Measurements from ENCODE around the gene YBX1. TPM values are rescaled to one million over a fixed set of nuclear protein-coding genes. Genes with fewer than 3 reads are reported as not detected.
A peak's percentile ranks its signal among the peaks of the same experiment; 100 is the strongest.
"Not testable (repeated sequence)": the region's sequence is repeated elsewhere in the genome, so short reads cannot be mapped to it uniquely, and the experiment has no call there.

YBX1 gene
- total RNA-seq, 1 experiment from 2014 or later: 1,259 TPM

GRCh38 chr1:42680055-42680454, 2.2 kb upstream of the YBX1 start:
- no TSS peak for BruUV-seq (replicated peaks)
- no peak for DNase-seq
- ChIA-PET POLR2A (ENCODE audit: unreplicated experiment) (no interaction called here), CTCF (no interaction called here)
- peaks cover 19% of the 10 kb centered on the region for H4K20me1 ChIP-seq (ENCODE audit: low read length)
- TF ChIP-seq EZH2 (IDR thresholded peaks at IDR 0.05; ENCODE audit: low read length, unreplicated experiment) (no peak), EZH2phosphoT487 (IDR thresholded peaks at IDR 0.05; ENCODE audit: borderline replicate concordance, low read length) (no peak)
- TF ChIP-seq, protein P1, sequence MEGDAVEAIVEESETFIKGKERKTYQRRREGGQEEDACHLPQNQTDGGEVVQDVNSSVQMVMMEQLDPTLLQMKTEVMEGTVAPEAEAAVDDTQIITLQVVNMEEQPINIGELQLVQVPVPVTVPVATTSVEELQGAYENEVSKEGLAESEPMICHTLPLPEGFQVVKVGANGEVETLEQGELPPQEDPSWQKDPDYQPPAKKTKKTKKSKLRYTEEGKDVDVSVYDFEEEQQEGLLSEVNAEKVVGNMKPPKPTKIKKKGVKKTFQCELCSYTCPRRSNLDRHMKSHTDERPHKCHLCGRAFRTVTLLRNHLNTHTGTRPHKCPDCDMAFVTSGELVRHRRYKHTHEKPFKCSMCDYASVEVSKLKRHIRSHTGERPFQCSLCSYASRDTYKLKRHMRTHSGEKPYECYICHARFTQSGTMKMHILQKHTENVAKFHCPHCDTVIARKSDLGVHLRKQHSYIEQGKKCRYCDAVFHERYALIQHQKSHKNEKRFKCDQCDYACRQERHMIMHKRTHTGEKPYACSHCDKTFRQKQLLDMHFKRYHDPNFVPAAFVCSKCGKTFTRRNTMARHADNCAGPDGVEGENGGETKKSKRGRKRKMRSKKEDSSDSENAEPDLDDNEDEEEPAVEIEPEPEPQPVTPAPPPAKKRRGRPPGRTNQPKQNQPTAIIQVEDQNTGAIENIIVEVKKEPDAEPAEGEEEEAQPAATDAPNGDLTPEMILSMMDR (conservative IDR thresholded peaks at IDR 0.05; ENCODE audit: low read depth, low read length): no peak
- no peak overlapping the region for H3K27ac ChIP-seq (ENCODE audit: low read length)
- no peaks in the 10 kb centered on the region for H3F3A ChIP-seq (ENCODE audit: low read length, unreplicated experiment)
- H3K4me2 ChIP-seq (ENCODE audit: low read length): peak overlapping the region; percentile 88
- H3K36me3 ChIP-seq (ENCODE audit: low read depth, low read length): peaks cover 25% of the 10 kb centered on the region
- H3K9me3 ChIP-seq (ENCODE audit: low read length): no peaks in the 10 kb centered on the region
- peak overlapping the region; percentile 79; the same call in 1 of the 2 replicates for H3K4me3 ChIP-seq (ENCODE audit: low read length)
- no peak overlapping the region for H3K9ac ChIP-seq (ENCODE audit: low read length)
- no peaks in the 10 kb centered on the region for H3K27me3 ChIP-seq (ENCODE audit: low read length)
- H3K4me1 ChIP-seq (ENCODE audit: insufficient read depth, low read length): peaks cover 19% of the 10 kb centered on the region
- no peak overlapping the region for H2AFZ ChIP-seq (ENCODE audit: low read length)
- ATAC-seq: no peak
- intact Hi-C loops (cut with micrococcal nuclease): loop anchor here (5.0 kb wide), 1 partner anchor 338 kb away; no protein-coding TSS in a partner anchor
- H3K9me2 ChIP-seq (replicated peaks; ENCODE audit: low read length): no peaks in the 10 kb centered on the region
- H3K79me2 ChIP-seq (ENCODE audit: low read length): peaks cover 45% of the 10 kb centered on the region

DNA sequence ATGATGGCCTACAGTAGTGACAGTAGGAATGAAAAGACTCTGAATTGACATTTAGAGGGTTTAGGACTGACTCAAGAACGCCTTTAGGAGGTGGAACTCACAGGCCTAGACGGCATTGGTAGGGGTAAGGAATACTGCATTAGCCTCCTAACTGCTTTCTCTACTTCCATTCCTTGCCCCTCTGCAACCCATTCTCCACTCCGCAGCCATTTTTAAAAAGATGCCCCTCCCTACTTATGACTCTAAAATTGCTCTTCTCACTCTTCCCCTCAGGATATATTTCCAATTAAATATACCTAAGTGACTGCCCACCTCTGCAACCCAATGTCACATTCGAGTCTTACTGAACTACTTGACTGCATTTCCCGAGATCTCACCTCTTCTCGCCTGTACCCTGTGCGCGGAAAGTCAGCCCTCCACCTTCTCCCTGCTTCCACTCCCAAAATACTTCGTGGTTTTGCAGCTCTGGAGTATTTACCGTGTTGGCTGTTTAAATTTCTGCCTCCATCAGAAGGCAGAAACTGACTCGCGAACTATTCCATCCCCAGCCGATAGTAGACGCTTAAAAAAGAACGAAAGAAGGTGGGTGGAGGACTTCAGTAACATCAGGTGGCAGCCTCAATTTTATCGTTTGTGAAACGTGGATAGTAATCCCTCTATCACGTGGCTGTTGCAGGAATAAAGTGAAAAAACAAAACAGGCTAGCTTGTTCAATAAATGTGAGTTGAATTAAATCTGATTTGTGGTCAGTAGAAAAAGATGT, 1.1 kb upstream of the YBX1 start:
- Histone ChIP-seq H3K4me1 (ENCODE audit: insufficient read depth, low read length) (peaks cover 29% of the 10 kb centered on the region), H3K4me3 (ENCODE audit: low read length) (peak overlapping the region; percentile 79), H3K27ac (ENCODE audit: low read length) (peak overlapping the region; percentile 68), H3K27me3 (ENCODE audit: low read length) (no peaks in the 10 kb centered on the region), H3K36me3 (ENCODE audit: low read depth, low read length) (peaks cover 26% of the 10 kb centered on the region), H3K79me2 (ENCODE audit: low read length) (peaks cover 56% of the 10 kb centered on the region), H4K20me1 (ENCODE audit: low read length) (peaks cover 29% of the 10 kb centered on the region), H3K9me2 (replicated peaks; ENCODE audit: low read length) (no peaks in the 10 kb centered on the region), H3K4me2 (ENCODE audit: low read length) (peak overlapping the region; percentile 88), H3K9ac (ENCODE audit: low read length) (peak overlapping the region; percentile 96), H3F3A (ENCODE audit: low read length, unreplicated experiment) (no peaks in the 10 kb centered on the region), H3K9me3 (ENCODE audit: low read length) (no peaks in the 10 kb centered on the region), H2AFZ (ENCODE audit: low read length) (peak overlapping the region; percentile 68)
- DNase-seq: peak; percentile 29
- intact Hi-C loops (cut with micrococcal nuclease): loop anchor here (5.0 kb wide), 1 partner anchor 339 kb away; no protein-coding TSS in a partner anchor
- ChIA-PET POLR2A (ENCODE audit: unreplicated experiment) (interaction anchor here (0.6 kb wide), 1 partner anchor 297 kb away, joined by 4 read pairs; no protein-coding TSS in a partner anchor), CTCF (interaction anchor here (0.6 kb wide), 1 partner anchor 496 kb away, joined by 6 read pairs; no protein-coding TSS in a partner anchor)
- ATAC-seq: peak; percentile 2; the same call in 1 of the 2 replicates
- TF ChIP-seq EZH2phosphoT487 (IDR thresholded peaks at IDR 0.05; ENCODE audit: borderline replicate concordance, low read length) (no peak), EZH2 (IDR thresholded peaks at IDR 0.05; ENCODE audit: low read length, unreplicated experiment) (no peak)
- TF ChIP-seq, protein P1 (conservative IDR thresholded peaks at IDR 0.05; ENCODE audit: low read depth, low read length): no peak
- TSS peak; percentile 94 for BruUV-seq (replicated peaks)

DNA sequence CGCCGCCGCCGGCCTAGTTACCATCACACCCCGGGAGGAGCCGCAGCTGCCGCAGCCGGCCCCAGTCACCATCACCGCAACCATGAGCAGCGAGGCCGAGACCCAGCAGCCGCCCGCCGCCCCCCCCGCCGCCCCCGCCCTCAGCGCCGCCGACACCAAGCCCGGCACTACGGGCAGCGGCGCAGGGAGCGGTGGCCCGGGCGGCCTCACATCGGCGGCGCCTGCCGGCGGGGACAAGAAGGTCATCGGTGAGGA, 193 bp downstream of the YBX1 start:
- POLR2A ChIA-PET (ENCODE audit: unreplicated experiment): interaction anchor here (0.5 to 0.7 kb wide), 8 partner anchors 51 to 839 kb away, joined by 3 to 5 read pairs (median 4); partner anchors contain the start of gene CCDC30
- H3K27me3 ChIP-seq (ENCODE audit: low read length); H3F3A ChIP-seq (ENCODE audit: low read length, unreplicated experiment); H3K4me2 ChIP-seq (ENCODE audit: low read length); H2AFZ ChIP-seq (ENCODE audit: low read length); H3K9me2 ChIP-seq (replicated peaks; ENCODE audit: low read length); ATAC-seq; CTCF ChIA-PET; H3K9me3 ChIP-seq (ENCODE audit: low read length); BruUV-seq (replicated peaks); DNase-seq; H3K27ac ChIP-seq (ENCODE audit: low read length): not testable (repeated sequence)
- peaks cover 69% of the 10 kb centered on the region for H3K79me2 ChIP-seq (ENCODE audit: low read length)
- H3K9ac ChIP-seq (ENCODE audit: low read length): peak overlapping the region; percentile 96; the same call in 1 of the 2 replicates
- H4K20me1 ChIP-seq (ENCODE audit: low read length): peaks cover 42% of the 10 kb centered on the region
- H3K4me3 ChIP-seq (ENCODE audit: low read length): peak overlapping the region; percentile 79
- H3K36me3 ChIP-seq (ENCODE audit: low read depth, low read length): peaks cover 33% of the 10 kb centered on the region
- intact Hi-C loops (cut with micrococcal nuclease): loop anchor here (2.0 to 5.0 kb wide), 2 partner anchors 24 to 340 kb away; partner anchors contain the start of gene PPIH
- peaks cover 39% of the 10 kb centered on the region for H3K4me1 ChIP-seq (ENCODE audit: insufficient read depth, low read length)
